Activated T-helper 1 cell treated with Interleukin-2 at 50 U/mL for 16 hours (primary cell): ENCODE data around the gene CLMN.

Experiments
- DNase-seq: peaks from one replicate; pipeline ENCODE4 v3.0.0-alpha.2; 2020; ENCODE audit warnings: low read depth

Gene CLMN

DNA sequence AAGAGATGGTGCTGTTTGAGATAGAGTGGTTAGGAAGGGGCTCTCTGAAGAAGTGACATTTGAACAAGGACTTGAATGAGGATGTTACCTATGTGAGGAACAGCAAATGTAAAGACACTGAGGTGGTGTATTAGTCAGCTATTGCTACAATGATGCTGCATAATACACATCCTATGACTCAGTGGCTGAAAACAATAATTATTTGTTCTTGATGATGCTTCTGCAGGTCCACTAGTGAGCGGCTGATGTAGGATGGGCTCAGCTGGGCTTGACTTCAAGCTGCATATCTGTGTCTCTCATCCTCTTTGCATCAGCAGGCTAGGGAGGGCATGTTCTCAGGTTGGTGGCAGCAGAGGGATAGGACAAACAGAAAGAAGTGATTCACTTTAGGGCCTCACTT is 21.4 kb upstream of the CLMN start:
- no peak for DNase-seq

DNA sequence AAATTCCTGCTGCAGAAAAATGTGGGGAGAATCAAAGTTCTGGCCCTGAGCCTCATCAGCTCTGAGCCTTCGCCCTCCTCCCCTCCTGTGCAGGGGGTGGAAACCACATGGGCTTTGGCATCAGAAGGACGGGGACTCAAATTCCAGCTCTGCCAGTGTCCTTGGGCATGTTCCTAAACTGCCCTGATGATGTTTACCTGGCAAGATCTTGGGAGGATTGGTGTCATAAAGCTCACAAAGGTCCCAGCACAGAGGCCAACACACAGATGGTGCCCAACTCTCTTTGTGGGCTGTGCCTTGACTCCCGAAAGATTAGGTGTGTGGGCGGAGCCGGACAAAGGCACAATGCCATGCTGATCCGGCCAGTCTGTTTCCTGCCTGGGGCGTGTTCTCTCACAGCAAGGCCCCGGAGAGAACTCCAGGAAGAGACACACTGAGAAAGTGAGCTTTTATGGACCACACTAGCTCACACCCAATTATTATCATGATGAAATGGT is 20.5 kb upstream of the CLMN start:
- no peak for DNase-seq

DNA sequence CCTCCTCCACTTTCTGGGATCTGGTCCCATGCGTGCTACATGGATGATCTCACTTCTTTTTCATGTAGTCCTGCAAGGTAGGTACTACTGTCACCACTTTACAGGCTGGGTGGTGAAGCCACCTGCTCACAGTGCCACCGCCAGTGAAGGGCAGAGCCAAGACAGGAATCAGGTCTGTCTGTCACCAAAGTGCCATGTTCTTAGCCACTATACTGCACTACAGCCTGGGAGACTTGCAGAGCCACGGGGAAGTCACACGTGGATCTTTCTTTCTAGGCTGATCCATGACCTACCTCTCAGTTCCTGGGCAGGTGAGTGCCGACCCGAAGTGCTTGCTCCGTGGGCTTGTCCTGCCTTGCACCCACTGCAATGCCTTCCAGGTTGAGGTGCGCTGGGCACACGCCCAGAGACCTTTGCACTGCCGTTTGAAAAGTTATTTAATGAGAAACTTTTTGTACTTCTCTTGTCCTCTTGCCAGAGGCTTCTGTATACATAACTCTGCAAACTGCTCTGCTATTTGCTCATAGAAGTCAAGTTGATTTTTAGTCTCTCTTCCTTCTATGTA is 19.7 kb upstream of the CLMN start:
- DNase-seq, result no peak

DNA sequence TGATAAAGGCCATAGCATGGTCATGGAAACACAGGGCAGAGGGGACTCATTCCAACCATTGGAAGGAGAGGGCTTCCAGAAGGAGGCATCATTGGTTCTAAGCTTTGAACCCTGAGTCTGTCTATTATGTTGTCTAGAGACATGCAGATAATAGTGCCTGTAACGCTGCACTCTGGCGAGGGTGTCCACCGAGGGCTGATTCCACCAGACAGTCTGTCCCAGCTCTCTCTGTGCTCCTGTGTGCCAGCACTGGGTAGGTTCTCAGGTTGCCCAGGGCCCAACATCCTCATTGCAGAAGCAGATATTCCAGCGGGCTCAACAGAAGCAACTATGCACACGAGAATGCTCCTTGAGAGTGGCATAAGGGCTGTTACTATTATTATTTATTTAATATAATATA is 18.7 kb upstream of the CLMN start:
- no peak for DNase-seq

DNA sequence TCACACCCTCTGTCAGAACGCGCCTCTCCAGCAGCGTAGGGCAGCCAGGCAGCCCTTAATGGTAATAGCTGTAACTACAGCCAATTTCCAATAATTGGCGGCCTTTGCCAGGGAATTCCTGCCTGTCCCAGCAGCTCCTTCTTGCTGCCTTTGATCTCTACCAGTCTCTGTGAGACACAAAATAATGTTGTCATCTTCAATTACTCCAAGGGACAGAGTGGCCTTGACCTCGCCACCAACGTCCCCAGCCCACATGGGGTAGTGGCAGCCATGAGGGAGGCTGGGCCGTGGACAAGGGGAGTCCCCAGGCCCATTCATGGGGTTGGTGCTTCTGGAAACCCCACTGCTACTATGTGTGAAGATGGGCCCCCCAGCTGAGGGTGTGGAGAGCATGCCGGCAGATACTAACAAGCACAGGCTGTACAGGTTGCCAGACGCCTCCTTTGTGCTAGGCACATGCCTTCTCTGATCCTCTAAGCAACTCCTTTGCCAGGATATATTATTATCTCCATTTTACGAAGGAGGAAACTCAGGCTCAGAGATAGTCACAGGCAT is 17.4 kb upstream of the CLMN start:
- no peak for DNase-seq

DNA sequence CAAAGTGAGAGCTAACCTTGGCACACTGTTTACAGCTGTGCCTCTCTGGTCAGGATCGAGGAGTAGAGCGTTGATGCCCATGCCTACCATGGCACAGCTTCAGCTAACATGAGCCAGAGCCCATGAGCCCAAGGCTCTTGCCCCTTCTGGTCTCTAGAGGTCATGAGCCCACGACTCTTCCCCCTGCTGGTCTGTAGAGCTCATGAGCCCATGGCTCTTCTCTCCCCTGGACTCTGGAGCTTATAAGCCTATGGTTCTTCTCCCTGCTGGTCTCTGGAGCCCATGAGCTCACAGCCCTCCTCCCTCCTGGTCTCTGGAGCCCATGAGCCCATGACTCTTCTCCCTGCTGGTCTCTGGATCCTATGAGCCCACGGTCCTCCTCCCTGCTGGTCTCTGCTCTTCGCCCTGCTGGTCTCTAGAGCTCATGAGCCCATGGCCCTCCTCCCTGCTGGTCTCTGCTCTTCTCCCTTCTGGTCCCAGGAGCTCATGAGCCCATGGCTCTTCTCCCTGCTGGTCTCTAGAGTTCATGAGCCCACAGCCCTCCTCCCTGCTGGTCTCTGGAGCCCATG is 16.6 kb upstream of the CLMN start:
- no peak for DNase-seq

DNA sequence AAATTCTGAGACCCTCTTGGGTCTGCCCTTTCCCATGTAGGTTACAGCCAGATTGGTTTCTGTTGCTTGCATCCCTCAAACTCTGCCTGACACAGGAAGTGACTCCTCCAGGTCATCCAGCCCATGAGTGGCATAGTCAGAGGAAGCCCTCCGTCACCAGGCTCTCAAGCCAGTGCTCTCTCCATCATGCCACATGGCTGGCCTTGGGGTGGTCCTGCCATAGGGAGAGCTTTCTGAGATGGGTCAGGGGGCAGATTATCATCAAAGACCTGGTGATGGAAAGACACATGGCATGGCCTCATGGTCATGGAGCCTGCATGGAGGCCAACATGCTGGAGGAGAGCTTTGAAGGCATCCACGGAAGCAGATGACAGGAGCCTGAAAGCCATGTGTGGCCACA is 15.4 kb upstream of the CLMN start:
- no peak for DNase-seq

DNA sequence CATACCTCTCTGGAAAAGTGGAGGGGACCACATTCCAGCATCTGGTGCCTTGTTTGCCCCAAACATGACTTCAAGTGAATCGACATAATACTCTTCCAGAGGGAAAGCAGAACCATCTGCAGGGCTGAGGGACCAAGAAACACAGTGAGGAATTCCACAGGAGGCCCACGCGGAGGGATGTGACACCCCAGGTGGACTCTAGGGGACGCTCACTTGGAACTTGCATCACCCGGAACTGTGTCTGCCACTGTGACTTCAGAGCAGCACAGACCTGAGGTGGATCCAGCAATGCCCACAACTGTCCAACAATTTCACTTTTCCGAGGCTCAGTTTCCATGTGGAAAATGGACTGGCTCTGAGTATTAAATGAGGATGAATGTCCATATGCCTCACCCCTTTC is 14.3 kb upstream of the CLMN start:
- no peak for DNase-seq

DNA sequence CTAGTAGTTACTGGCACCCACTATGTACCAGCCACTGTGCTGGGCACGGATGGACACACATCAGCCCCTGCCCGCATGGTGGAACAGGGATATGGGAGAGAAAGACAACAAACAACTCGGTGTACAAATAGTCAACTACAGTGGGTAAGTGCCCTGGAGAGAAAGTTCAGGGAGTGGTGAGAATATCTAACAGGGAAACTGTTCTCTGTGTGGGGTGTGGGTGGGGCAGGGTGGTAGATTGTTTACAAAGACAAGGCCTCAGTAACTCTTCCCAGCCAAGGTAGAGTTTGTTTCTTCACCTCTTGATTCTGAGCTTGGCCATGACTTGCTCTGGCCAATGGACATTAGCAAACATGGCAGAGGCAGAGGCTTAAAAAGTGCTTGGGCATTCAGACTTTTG is 12.9 kb upstream of the CLMN start:
- DNase-seq, result no peak

DNA sequence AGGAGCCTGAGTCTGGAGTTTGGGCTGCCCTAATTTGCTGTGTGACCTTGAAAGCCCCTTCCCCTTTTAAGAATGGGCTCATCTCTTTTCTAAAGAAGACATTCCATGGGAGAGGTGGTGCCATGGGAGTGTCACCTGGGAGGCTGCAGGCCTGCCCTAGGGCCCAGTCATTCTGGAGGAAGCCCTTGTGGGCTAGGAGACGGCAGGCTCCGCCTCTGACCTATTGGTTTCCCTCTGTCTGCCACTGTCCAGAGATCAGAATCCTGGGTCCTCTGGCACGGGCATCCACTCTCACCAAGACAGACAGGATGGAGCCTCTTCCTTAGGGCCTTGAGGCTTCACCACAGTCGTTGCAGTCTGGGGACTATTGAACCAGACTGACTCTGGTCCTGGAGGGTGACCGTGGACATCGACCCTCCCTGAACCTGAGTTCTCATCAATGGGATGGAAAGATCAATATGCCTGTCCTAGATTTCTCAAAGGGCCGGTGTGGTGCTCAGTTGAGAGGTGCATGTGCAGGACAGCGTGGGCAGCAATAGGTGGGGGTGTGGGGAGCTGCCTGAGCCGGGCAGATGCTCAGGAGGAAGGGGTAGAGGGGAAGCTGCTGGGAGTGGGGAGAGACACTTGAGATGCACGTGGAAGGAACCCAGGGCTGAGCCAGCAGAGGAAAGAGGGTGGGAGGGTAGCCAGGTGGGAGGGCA is 12.2 kb upstream of the CLMN start:
- DNase-seq, result no peak

DNA sequence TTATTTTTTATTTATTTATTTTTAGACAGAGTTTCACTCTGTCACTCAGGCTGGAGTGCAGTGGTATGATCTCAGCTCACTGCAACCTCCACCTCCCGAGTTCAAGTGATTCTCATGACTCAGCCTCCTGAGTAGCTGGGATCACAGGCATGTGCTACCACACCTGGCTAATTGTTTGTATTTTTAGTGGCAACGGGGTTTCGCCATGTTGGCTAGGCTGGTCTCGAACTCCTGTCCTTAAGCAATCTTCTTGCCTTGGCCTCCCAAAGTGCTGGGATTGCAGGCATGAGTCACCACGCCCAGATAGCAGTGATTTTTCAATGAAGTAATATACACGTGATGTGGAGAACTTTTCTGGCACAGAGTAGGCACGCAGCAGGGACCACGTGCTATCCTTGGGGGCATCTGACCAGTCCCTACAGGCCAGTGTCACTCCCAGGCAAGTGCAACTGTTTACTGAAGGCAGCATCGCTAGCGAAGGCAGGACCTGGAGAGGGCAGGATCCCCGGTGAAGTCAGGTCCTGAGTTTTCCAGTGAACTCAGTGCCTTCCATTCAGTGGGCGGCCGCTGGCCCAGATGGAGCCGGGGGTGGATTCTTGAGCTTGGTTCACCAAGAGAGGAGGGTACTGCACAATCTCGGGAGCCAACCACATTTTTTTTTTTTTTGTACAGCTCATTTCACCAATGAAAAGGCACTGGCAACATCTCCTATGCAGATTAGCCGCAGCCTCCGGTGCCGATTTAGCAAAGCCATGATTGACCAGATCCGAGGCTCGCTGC is 11.1 kb upstream of the CLMN start:
- no peak for DNase-seq

DNA sequence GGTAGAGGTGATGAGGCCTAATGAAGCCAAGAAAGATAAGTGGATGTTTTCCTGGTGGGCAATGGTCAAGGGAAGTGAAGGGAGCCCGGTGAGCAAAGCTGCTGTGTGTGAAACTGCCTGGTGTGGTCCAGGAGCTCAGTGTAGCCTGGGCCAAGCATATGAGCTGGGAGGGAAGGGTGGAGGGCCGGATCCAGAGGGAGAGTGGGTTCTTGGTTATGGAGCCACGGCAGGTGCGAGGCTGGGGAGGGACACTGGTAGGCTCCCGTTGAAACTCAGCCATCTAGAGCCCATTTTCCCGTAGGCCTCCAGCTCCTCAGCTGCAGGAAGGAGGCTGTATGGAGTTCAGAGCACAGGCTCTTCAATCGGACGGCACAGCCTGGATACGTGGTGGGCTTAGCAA is 10.2 kb upstream of the CLMN start:
- DNase-seq, result no peak

DNA sequence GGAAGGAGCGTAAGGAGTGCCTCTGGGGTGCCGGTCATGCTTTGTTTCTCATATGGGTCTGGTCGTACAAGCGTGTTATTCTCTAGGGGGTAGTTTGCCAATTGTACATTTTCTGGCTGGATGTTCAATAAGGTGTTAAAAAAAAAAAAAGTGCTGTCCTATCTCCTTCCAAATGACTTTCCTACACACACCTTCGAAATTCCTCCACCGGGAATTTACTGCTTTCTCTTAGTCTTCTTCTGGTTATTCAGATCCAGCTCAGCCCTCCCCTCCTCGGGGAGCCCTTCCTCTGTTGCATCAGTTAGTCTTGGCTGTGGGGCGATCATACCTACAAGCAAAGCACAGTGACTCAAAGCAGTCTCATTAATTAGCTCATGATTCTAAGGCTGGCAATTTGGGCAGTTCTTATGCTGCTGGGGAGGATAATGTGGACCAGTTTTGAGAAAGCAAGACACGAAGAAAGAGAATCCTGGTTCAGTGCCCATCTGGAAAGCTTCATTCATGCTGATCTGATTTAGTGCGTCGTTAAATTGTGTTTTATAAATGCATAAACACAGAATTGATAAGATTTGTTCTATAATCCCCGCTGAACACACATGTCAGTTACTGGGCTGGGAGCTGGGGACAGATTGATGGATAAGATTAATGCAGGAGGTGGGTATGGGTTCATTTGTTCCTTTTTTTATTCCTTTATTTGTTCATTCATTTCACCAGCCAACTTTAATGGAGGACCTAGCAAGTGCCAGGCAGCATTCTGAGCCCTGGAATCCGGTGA is 9.2 kb upstream of the CLMN start:
- no peak for DNase-seq

DNA sequence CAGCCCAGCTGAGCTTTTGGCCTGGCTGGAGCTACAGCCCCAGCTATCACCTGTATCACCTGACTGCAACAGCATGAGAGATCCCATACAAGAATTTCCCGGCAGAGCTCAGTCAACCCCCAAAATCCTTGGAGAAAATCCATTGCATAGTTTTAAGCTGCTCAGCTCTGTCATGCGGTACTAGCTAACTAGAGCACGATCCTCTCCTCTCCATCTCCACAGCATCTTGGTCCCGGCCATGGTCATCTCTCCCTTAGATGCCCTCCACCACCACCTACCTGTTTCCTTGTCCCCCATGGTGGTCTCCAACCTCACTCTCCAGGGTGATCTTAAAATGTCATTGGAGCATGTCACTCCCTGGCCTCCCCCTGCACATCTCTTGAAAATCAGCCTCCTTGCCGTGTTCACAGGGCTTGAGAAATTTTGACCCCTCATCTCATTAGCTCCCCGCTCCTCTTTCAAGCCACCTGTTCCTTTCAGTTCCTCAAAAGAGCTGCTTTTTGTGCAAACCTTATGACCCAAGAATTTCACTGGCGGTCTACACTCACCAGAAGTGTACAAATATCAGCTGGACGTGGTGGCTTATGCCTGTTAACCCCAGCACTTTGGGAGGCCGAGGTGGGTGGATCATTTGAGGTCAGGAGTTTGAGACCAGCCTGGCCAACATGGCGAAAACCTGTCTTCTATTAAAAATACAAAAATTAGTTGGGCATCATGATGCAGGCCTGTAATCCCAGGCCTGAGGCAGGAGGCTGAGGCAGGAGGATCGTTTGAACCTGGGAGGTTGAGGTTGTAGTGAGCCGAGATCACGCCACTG is 8.1 kb upstream of the CLMN start:
- no peak for DNase-seq

DNA sequence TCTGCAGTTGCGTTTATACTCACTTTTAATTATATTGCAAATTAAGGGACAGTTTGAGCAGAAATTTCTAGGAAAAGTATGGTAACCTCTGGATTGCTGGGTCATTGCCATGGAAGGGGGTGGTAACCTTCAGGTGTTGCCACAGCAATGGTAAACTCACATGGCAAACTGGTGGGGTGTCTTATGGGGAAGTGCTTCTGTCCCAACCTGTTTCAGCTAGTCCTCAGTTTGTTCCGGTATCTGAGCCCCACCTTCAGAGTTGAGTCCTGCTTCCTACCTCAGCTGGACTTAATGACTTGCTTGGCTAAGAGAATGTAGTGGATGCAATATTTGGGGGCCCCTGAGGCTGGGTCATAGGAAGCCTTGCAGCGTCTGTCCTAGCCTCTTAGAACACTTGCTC is 7.3 kb upstream of the CLMN start:
- no peak for DNase-seq

DNA sequence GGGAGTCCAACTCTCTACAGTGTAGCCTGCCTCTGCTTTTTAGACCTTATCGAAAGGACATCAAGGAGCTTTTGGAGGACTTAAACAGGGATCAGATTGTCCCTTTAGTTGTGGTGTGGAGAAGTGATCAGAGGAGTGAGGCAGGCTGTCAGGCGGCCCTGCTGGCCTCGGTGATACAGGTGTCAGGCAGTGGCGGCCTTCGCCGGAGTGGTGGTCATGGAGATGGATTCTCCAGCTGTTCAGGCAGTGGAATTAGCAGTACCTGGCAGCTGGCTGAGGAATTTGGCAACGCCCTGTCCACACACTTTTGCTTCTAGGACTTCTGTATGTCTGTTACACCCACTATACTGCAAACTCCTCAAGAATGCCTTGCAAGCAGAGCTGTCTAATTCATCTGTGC is 4.2 kb upstream of the CLMN start:
- no peak for DNase-seq

DNA sequence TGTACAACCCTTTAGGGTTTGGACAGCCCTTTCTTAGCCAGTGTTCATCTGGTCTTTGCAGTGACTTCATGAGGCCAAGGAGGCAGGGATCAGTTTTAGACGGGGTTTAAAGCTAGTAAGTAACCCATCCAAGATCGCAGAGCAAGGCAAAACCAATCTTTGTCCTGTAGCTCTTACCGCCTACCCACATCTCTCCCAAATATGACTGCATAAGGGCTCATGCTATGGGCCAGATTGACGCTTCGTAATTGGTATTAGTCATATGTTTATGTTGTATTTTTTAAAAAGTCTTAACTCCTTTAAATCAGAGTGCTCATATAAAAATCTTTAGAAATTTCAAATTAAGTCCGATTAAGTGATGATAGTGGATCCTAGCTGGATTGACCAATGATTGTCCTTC is 3.7 kb upstream of the CLMN start:
- DNase-seq, result no peak

DNA sequence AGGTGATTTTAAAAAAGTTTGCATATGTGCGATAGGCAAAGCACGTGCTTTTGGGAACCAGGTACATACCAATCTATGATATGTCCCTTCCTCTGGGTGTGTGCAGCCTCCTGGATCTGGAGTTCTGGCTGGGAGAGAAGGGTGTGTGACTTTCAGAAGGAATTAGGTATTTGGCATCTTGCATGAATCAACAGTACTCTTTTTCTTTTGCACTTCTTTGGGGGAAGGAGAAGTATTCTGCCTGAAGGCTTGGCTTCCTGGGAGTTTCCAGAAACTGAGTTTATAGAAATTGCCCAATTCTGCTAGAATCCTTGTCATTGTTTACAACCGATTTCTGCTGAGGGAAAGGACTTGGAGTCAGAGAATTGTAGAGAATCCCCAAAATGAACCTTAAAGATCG is 2.9 kb upstream of the CLMN start:
- no peak for DNase-seq

DNA sequence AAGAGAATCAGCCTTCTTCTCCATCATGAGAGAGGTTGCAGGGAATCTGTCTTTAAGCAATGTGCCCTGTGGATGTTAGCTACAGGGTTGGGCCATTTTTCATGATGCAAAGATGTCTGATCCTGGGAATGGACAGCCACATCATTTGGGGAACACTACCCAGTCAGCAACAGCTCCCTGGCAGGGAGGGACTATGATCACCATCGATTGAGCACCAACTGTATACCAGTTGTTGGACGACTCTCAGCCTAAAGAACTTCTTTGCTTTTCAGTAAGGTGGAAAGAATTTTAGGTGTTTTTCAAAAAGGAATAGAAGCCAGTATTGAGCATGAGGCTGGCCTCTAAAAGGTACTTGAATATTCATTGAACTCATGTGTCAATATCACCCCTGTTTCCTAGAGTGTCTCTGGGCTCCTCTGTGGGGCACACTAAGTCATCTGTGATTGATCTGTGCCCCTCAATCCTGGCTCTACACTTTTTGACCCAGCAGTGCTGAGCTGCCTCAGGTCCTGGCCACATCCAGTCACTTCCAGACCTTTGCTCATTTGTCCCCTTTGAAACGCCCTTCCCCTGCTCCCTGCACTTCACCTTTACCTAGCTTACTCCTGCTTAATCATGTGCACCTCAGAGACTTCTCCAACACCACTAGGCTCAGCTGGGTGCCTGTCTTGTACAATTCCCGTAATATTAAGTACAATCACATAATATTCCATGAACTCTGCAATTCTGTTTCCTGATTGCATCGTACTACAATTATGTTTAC is 2.2 kb upstream of the CLMN start:
- DNase-seq, result no peak

DNA sequence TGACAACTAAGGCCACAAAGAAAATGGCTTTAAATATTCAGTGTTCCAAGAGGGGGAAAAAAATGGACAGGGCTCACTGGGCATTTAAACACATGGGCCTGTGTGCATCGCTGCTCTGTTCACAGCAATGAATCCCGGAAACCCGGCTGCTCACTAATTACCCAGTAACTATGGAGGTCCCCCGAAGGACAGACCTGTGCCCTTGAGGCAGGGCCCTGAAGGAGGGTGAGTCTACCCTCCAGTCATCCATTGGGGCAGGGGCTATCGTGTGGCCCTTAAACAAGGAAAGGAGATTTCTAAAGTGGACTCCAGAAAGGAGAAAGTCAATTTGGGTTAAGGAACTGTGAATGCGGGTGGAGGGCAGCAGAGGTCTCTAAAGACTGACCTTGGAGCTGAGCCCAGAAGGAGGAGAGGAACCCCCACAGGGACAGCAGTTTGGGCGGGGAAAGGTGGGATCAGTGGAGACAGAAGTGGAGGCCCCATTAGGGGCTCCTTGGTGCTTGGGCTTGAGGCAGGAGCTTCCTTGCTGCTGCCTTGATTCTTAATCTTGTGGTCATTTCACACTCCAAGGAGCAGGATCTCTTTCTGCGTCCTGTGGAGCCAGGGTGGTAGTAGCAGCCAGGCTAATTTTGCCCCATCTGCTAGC is 1.4 kb upstream of the CLMN start:
- DNase-seq, result no peak
